Naive thymus-derived CD4-positive, alpha-beta T cell (primary cell): ENCODE data around the gene LEMD2. TPM values are rescaled to one million over a fixed set of nuclear protein-coding genes. Genes with fewer than 3 reads are reported as not detected.

Experiments used
- ATAC-seq: fragments of 150-1000 bp; cut with Tn5 transposase; 2 replicates; pipeline ENCODE4 v1.10.0; 2021; ENCODE audit warnings: mild to moderate bottlenecking, moderate library complexity
- CTCF ChIA-PET: fragments of 350-600 bp; sonication (Branson Sonifier 250); formaldehyde crosslinking; loops from one replicate; lab custom pipeline; 2021; ENCODE audit warnings: antibody characterized with exemption; lab: Charles Lee
- POLR2A ChIA-PET: fragments of 350-600 bp; sonication (Branson Sonifier 250); formaldehyde crosslinking; loops from one replicate; lab custom pipeline; 2021; ENCODE audit warnings: antibody characterized with exemption, inconsistent platforms; lab: Charles Lee
- DNase-seq, 9 donors: peaks; one replicate each; pipeline versions ENCODE4 v3.0.0 to v3.0.0-alpha.2; 2020 to 2022; ENCODE audit warnings: mixed read lengths in 1 of 9
- H3K27ac ChIP-seq: one replicate; pipeline ENCODE4 v1.7.0; 2013; ENCODE audit warnings: mild to moderate bottlenecking, low read depth, low read length, moderate library complexity
- H3K27me3 ChIP-seq, 2 donors: one replicate each; pipeline ENCODE4 v1.7.0; 2013; ENCODE audit warnings: low read length in 2 of 2, mild to moderate bottlenecking in 2 of 2, moderate library complexity in 2 of 2; ENCODE audit not compliant: control insufficient read depth in 2 of 2, insufficient read depth in 2 of 2
- H3K36me3 ChIP-seq, 3 experiments: 1 replicate in 2 of 3; 2 replicates in 1 of 3; pipeline ENCODE4 v1.7.0; 2013; ENCODE audit warnings: low read length in 3 of 3, mild to moderate bottlenecking in 3 of 3, moderate library complexity in 1 of 3; ENCODE audit not compliant: insufficient read depth in 3 of 3, control insufficient read depth in 2 of 3
- H3K4me1 ChIP-seq, 2 donors: one replicate each; pipeline ENCODE4 v1.7.0; 2013; ENCODE audit warnings: low read length in 2 of 2, mild to moderate bottlenecking in 2 of 2, moderate library complexity in 1 of 2; ENCODE audit not compliant: control insufficient read depth in 2 of 2, insufficient read depth in 2 of 2
- H3K4me3 ChIP-seq: 2 replicates; pipeline ENCODE4 v1.7.0; 2013; ENCODE audit warnings: mild to moderate bottlenecking, low read length
- H3K9me3 ChIP-seq, 3 experiments: 1 replicate in 2 of 3; 2 replicates in 1 of 3; pipeline ENCODE4 v1.7.0; 2013; ENCODE audit warnings: low read length in 3 of 3; ENCODE audit not compliant: control insufficient read depth in 2 of 3
- H3K27ac Mint-ChIP-seq, 9 donors: one replicate each; pipeline ENCODE4 v1.8.0; 2020 to 2022; ENCODE audit warnings: mixed read lengths in 9 of 9, mild to moderate bottlenecking in 8 of 9, moderate library complexity in 5 of 9, inconsistent platforms in 2 of 9
- H3K27me3 Mint-ChIP-seq, 5 donors: one replicate each; pipeline ENCODE4 v1.8.0; 2021 to 2022; ENCODE audit warnings: mixed read lengths in 5 of 5, mild to moderate bottlenecking in 1 of 5
- H3K36me3 Mint-ChIP-seq, 5 donors: one replicate each; pipeline ENCODE4 v1.8.0; 2020 to 2022; ENCODE audit warnings: mixed read lengths in 5 of 5, mild to moderate bottlenecking in 3 of 5, inconsistent platforms in 1 of 5
- H3K4me1 Mint-ChIP-seq, 7 donors: one replicate each; pipeline ENCODE4 v1.8.0; 2020 to 2022; ENCODE audit warnings: mixed read lengths in 7 of 7, mild to moderate bottlenecking in 3 of 7, inconsistent platforms in 1 of 7
- H3K4me3 Mint-ChIP-seq, 10 donors: one replicate each; pipeline ENCODE4 v1.8.0; 2020 to 2022; ENCODE audit warnings: mild to moderate bottlenecking in 10 of 10, mixed read lengths in 10 of 10, moderate library complexity in 6 of 10, inconsistent platforms in 2 of 10
- H3K9me3 Mint-ChIP-seq, 11 donors: one replicate each; pipeline ENCODE4 v1.8.0; 2020 to 2022; ENCODE audit warnings: mixed read lengths in 11 of 11, mild to moderate bottlenecking in 4 of 11, inconsistent platforms in 1 of 11, moderate library complexity in 1 of 11
- intact Hi-C, 2 donors: fragments of 100-400 bp; cut with micrococcal nuclease; formaldehyde crosslinking; loops; one replicate each; pipeline ENCODE4 v1.15.1; 2023
- polyA plus RNA-seq, 2 donors: library from polyadenylated mRNA; unstranded; fragments of 300-500 nt; fragmentation: Illumina TruSeq; gene quantifications; one replicate each; pipeline ENCODE4 v1.2.3, GENCODE V29; 2021
- total RNA-seq, 6 experiments: library from RNA in 5 of 6; stranded (reverse) in 5 of 6; gene quantifications; 1 replicate in 5 of 6; 2 replicates in 1 of 6; pipeline ENCODE4 v1.2.3 and lab custom pipeline; 2021 to 2026

LEMD2 gene
- total and polyA plus RNA-seq, 7 experiments from 2014 or later, result 27.0 to 124 (median 104) TPM

DNA sequence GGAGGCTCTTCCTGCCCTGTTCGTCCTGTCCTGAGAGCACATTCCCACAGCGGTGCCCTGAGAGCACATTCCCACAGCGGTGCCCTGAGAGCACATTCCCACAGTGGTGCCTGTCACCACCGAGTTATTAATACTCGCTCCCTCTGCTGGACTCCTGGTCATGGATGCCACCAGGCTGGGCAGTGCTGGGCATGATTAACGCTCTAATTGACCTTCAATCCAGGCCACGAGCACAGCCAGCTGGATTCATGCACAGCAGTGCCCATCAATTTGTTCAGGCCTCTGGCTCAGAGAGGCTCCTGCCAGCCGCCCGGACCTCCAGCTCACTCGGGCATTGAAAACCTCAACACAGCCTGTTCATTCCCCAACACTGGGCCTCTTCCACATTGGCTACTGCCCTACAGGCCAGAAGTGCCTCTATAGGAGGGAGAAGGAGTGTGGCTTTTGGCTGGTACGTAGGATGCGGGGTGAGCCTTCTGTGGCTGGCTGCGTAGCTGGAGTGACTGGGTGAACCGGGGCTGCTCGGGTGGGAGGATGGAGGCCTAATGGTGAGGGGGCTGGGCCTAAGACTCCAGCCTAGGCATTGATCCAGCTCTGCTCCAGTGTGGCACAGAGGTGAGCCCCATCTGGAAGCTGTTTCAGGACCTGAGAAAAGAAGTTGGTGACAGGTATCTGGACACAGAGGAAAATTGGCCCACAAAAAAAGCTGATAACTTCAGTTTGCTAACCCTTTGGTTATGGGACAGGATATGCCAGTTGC is 51.5 kb downstream of the LEMD2 start:
- Mint-ChIP-seq H3K9me3 (no peaks in the 10 kb centered on the region), H3K4me3 (no peak overlapping the region), H3K4me1 (no peaks in the 10 kb centered on the region), H3K27ac (no peak overlapping the region), H3K27me3 (peaks cover 0 to 4% (median 4%) of the 10 kb centered on the region in 5 donors), H3K36me3 (no peaks in the 10 kb centered on the region)
- POLR2A ChIA-PET, result interaction anchor here (0.7 kb wide), 1 partner anchor 13 kb away, joined by 5 read pairs; no protein-coding TSS in a partner anchor
- no peak for DNase-seq
- Histone ChIP-seq H3K27ac (no peak overlapping the region), H3K4me3 (no peak overlapping the region), H3K4me1 (no peaks in the 10 kb centered on the region), H3K36me3 (no peaks in the 10 kb centered on the region), H3K27me3 (no peaks in the 10 kb centered on the region), H3K9me3 (no peaks in the 10 kb centered on the region)
- intact Hi-C loops, result no loop called here
- CTCF ChIA-PET, result interaction anchor here (1.3 kb wide), 1 partner anchor 13 kb away, joined by 4 read pairs; no protein-coding TSS in a partner anchor
- ATAC-seq, result no peak

DNA sequence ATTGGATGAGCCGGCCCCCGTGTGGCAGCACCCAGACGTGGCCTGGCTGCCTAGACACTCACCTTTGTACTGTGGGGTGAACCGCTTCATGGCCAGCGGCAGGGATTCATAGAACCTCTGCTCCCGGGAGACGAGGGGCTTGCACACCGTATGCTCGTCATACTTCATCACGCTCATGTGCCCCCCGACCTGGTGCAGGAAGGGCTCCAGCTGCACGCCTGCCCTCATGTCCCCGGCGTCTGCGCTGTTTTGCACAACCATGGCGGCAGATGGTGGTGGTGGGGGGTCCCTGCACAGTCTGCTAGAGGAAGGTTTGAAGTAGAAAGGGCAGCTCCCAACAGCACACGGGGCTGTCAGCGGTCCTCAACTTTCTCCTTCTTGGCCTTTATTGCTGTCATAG is 53.7 kb downstream of the LEMD2 start:
- Mint-ChIP-seq H3K27ac (no peak overlapping the region), H3K4me1 (no peaks in the 10 kb centered on the region), H3K36me3 (no peaks in the 10 kb centered on the region), H3K9me3 (no peaks in the 10 kb centered on the region), H3K4me3 (no peak overlapping the region), H3K27me3 (no peaks in the 10 kb centered on the region)
- no peaks in the 10 kb centered on the region for H3K36me3 ChIP-seq
- DNase-seq (no peak), ATAC-seq (no peak)
- CTCF ChIA-PET, result interaction anchor here (1.7 kb wide), 1 partner anchor 10 kb away, joined by 5 read pairs; no protein-coding TSS in a partner anchor
- no peak overlapping the region for H3K27ac ChIP-seq
- POLR2A ChIA-PET, result no interaction called here
- no peaks in the 10 kb centered on the region for H3K27me3 ChIP-seq
- no peaks in the 10 kb centered on the region for H3K4me1 ChIP-seq
- no peak overlapping the region for H3K4me3 ChIP-seq
- intact Hi-C loops, result no loop called here
- no peaks in the 10 kb centered on the region for H3K9me3 ChIP-seq

- peaks cover 0 to 1% (median 0%) of the 10 kb centered on the region in 7 donors for H3K4me1 Mint-ChIP-seq
- intact Hi-C loops, result no loop called here
- Histone ChIP-seq H3K27ac (no peak overlapping the region), H3K4me1 (no peaks in the 10 kb centered on the region), H3K27me3 (no peaks in the 10 kb centered on the region), H3K36me3 (no peaks in the 10 kb centered on the region), H3K9me3 (no peaks in the 10 kb centered on the region), H3K4me3 (no peak overlapping the region)
- H3K4me3 Mint-ChIP-seq, result no peak overlapping the region
- no peaks in the 10 kb centered on the region for H3K27me3 Mint-ChIP-seq
- H3K27ac Mint-ChIP-seq, result no peak overlapping the region
- DNase-seq (no peak), ATAC-seq (no peak)
- H3K9me3 Mint-ChIP-seq, result no peaks in the 10 kb centered on the region
- ChIA-PET POLR2A (no interaction called here), CTCF (no interaction called here)
- no peaks in the 10 kb centered on the region for H3K36me3 Mint-ChIP-seq
Measured at GRCh38 chr6:33733709-33734007, 55.3 kb downstream of the LEMD2 start.

DNA sequence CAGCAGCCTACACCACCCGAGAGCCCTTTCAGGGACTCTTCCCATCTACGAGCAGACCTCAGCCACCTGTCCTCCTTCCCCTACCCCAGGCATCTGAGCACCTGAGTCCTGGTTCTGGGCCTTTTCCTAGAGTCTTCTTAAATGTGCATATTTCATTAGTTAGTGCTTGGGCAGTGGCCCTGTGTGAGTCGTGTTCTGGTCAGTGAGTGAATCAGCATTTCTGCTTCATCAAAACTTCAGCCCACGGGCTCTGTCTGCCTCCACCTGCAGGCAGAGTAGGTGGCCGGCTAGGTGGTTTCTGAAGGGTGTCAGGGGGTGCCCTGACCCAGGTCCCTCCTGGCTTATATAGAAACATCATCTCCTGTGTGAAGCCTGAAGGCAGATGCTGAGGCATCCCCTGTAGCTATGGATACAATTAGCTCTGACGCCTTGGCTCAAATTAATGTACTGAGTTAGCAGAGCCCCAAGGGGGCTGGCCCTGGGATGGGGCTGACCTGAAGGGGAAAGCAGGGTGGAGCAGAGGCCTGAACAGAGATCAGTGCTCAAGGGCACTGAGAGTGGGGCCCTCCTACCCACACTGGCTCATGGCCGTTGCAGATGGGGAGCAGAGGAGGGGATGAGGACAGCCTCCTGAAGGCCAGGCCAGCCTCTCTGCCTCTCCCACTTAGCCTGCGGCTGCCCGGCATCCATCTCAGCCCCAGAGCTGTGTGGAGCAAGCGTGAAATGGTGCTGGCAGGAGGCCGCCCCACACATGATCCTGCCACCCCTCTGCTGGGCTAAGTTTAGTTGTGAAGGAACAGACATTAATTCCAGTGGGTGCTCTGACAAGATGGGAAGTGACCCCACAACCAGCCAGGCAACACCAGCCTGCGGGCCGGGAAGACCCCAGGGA is 55.9 kb downstream of the LEMD2 start:
- POLR2A ChIA-PET, result no interaction called here
- intact Hi-C loops, result no loop called here
- peak overlapping the region in 1 of 9 donors; percentile 64 for H3K27ac Mint-ChIP-seq

GRCh38 chr6:33732385-33732784 is 56.5 kb downstream of the LEMD2 start:
- Histone ChIP-seq H3K36me3 (no peaks in the 10 kb centered on the region), H3K27ac (no peak overlapping the region), H3K4me1 (no peaks in the 10 kb centered on the region), H3K27me3 (no peaks in the 10 kb centered on the region), H3K4me3 (no peak overlapping the region), H3K9me3 (no peaks in the 10 kb centered on the region)
- ChIA-PET CTCF (interaction anchor here (0.6 kb wide), 1 partner anchor 1517 kb away, joined by 3 read pairs; no protein-coding TSS in a partner anchor), POLR2A (no interaction called here)
- DNase-seq (no peak), ATAC-seq (no peak)
- intact Hi-C loops, result no loop called here
- no peak overlapping the region for H3K4me3 Mint-ChIP-seq
- no peak overlapping the region for H3K27ac Mint-ChIP-seq
- H3K4me1 Mint-ChIP-seq, result peaks cover 0 to 1% (median 0%) of the 10 kb centered on the region in 7 donors
- H3K36me3 Mint-ChIP-seq, result no peaks in the 10 kb centered on the region
- no peaks in the 10 kb centered on the region for H3K27me3 Mint-ChIP-seq
- no peaks in the 10 kb centered on the region for H3K9me3 Mint-ChIP-seq

More for the DNA sequence above, 55.9 kb downstream of the LEMD2 start:
- H3K4me1 ChIP-seq, result no peaks in the 10 kb centered on the region
- Mint-ChIP-seq H3K27me3 (no peaks in the 10 kb centered on the region), H3K36me3 (no peaks in the 10 kb centered on the region), H3K4me1 (peaks cover 0 to 1% (median 0%) of the 10 kb centered on the region in 7 donors), H3K9me3 (no peaks in the 10 kb centered on the region), H3K4me3 (no peak overlapping the region)
- H3K4me3 ChIP-seq, result no peak overlapping the region
- DNase-seq (no peak), ATAC-seq (no peak)
- no peaks in the 10 kb centered on the region for H3K27me3 ChIP-seq
- CTCF ChIA-PET, result no interaction called here
- H3K27ac ChIP-seq, result no peak overlapping the region
- no peaks in the 10 kb centered on the region for H3K36me3 ChIP-seq
- no peaks in the 10 kb centered on the region for H3K9me3 ChIP-seq

- CTCF ChIA-PET, result interaction anchor here (0.6 kb wide), 1 partner anchor 1516 kb away, joined by 3 read pairs; no protein-coding TSS in a partner anchor
- Histone ChIP-seq H3K4me3 (no peak overlapping the region), H3K27ac (no peak overlapping the region), H3K27me3 (no peaks in the 10 kb centered on the region), H3K36me3 (no peaks in the 10 kb centered on the region), H3K4me1 (no peaks in the 10 kb centered on the region), H3K9me3 (no peaks in the 10 kb centered on the region)
- H3K4me3 Mint-ChIP-seq, result no peak overlapping the region
- POLR2A ChIA-PET, result no interaction called here
- DNase-seq (no peak), ATAC-seq (no peak)
- no peaks in the 10 kb centered on the region for H3K9me3 Mint-ChIP-seq
- H3K27me3 Mint-ChIP-seq, result no peaks in the 10 kb centered on the region
- intact Hi-C loops, result no loop called here
- no peaks in the 10 kb centered on the region for H3K36me3 Mint-ChIP-seq
- peak overlapping the region in 1 of 9 donors; percentile 12 for H3K27ac Mint-ChIP-seq
- H3K4me1 Mint-ChIP-seq, result peaks cover 0 to 1% (median 0%) of the 10 kb centered on the region in 7 donors
Measured at GRCh38 chr6:33731751-33732282, 57.1 kb downstream of the LEMD2 start.
